C4-2B (cell line): ENCODE results near the gene MYBPC3.

Experiments used
- ZFX ChIP-seq: fragments of 450-650 bp; IDR thresholded peaks from 2 replicates; pipeline ENCODE4 v1.6.1; 2017
- TF ChIP-seq, protein P1 (sequence below): fragments of 450-650 bp; conservative IDR thresholded peaks from 2 replicates; pipeline ENCODE4 v1.5.1; 2017; ENCODE audit warnings: mild to moderate bottlenecking

GRCh38 chr11:47389577-47390421, 37.3 kb upstream of the MYBPC3 start:
- TF ChIP-seq, protein P1, sequence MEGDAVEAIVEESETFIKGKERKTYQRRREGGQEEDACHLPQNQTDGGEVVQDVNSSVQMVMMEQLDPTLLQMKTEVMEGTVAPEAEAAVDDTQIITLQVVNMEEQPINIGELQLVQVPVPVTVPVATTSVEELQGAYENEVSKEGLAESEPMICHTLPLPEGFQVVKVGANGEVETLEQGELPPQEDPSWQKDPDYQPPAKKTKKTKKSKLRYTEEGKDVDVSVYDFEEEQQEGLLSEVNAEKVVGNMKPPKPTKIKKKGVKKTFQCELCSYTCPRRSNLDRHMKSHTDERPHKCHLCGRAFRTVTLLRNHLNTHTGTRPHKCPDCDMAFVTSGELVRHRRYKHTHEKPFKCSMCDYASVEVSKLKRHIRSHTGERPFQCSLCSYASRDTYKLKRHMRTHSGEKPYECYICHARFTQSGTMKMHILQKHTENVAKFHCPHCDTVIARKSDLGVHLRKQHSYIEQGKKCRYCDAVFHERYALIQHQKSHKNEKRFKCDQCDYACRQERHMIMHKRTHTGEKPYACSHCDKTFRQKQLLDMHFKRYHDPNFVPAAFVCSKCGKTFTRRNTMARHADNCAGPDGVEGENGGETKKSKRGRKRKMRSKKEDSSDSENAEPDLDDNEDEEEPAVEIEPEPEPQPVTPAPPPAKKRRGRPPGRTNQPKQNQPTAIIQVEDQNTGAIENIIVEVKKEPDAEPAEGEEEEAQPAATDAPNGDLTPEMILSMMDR: no peak
- TF ChIP-seq ZFX: no peak
